Type B pancreatic cell (in vitro differentiated cells): Measurements from ENCODE around the gene SUPT4H1. TPM values are rescaled to one million over a fixed set of nuclear protein-coding genes. Genes with fewer than 3 reads are reported as not detected.

Experiments used
- DNase-seq: peaks from one replicate; pipeline ENCODE4 v3.0.0; 2021; ENCODE audit warnings: mixed read lengths; ENCODE audit not compliant: unreplicated experiment; ENCODE audit errors: extremely low spot score
- H3K27ac Mint-ChIP-seq: 2 replicates; pipeline ENCODE4 v1.8.0; 2021; ENCODE audit warnings: mild to moderate bottlenecking, mixed read lengths
- H3K27me3 Mint-ChIP-seq: 2 replicates; pipeline ENCODE4 v1.8.0; 2021; ENCODE audit warnings: mixed read lengths
- H3K36me3 Mint-ChIP-seq: 2 replicates; pipeline ENCODE4 v1.8.0; 2021; ENCODE audit warnings: mixed read lengths
- H3K4me1 Mint-ChIP-seq: one replicate; pipeline ENCODE4 v1.8.0; 2021; ENCODE audit warnings: mixed read lengths; ENCODE audit not compliant: unreplicated experiment
- H3K4me3 Mint-ChIP-seq: 2 replicates; pipeline ENCODE4 v1.8.0; 2021; ENCODE audit warnings: mild to moderate bottlenecking, mixed read lengths
- H3K9me3 Mint-ChIP-seq: 2 replicates; pipeline ENCODE4 v1.8.0; 2021; ENCODE audit warnings: mixed read lengths
- CTCF ChIP-seq: fragments of 200-600 bp; sonication (generic); conservative IDR thresholded peaks from 2 replicates; pipeline ENCODE4 v1.5.0; 2021; ENCODE audit warnings: antibody characterized with exemption, mild to moderate bottlenecking
- total RNA-seq: library from RNA; stranded (reverse); gene quantifications from 2 replicates; pipeline ENCODE4 v1.2.1, GENCODE V29; 2021; ENCODE audit warnings: low replicate concordance

Gene SUPT4H1
- total RNA-seq, 1 donor from 2014 or later = 82.9 TPM

GRCh38 chr17:58370309-58370708 is 18.3 kb upstream of the SUPT4H1 start:
- H3K36me3 Mint-ChIP-seq = peaks cover 7% of the 10 kb centered on the region
- H3K27ac Mint-ChIP-seq = no peak overlapping the region
- no peak for TF ChIP-seq CTCF
- no peaks in the 10 kb centered on the region for H3K9me3 Mint-ChIP-seq
- peaks cover 11% of the 10 kb centered on the region for H3K4me1 Mint-ChIP-seq
- no peaks in the 10 kb centered on the region for H3K27me3 Mint-ChIP-seq
- no peak for DNase-seq
- no peak overlapping the region for H3K4me3 Mint-ChIP-seq

- DNase-seq = no peak
- TF ChIP-seq CTCF = no peak
- no peaks in the 10 kb centered on the region for H3K9me3 Mint-ChIP-seq
- peak overlapping the region; percentile 50 for H3K4me3 Mint-ChIP-seq
- peaks cover 12% of the 10 kb centered on the region for H3K4me1 Mint-ChIP-seq
- no peaks in the 10 kb centered on the region for H3K27me3 Mint-ChIP-seq
- peaks cover 7% of the 10 kb centered on the region for H3K36me3 Mint-ChIP-seq
- H3K27ac Mint-ChIP-seq = peak overlapping the region; percentile 94
These were observed 17.4 kb upstream of the SUPT4H1 start for GRCh38 chr17:58369214-58370031.

DNA sequence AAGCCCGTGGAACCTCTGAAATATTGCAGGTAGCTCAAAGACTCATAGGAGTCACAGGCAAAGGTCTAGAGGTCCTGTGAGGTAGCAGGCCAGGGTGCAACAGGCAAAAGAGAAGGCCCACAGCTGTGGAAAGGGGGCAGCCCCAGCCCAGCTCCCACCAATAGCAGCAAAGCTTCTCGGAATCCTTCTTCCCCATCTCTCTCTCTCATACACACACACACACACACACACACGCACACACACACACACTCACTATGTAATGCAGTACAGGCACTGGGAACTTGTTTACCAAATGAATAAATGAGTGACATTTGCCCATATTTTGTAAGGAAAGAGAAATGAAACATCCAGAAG is 16.8 kb upstream of the SUPT4H1 start:
- no peak for DNase-seq
- TF ChIP-seq CTCF = no peak
- Mint-ChIP-seq H3K27ac (peak overlapping the region; percentile 94), H3K27me3 (no peaks in the 10 kb centered on the region), H3K4me3 (no peak overlapping the region), H3K9me3 (no peaks in the 10 kb centered on the region), H3K36me3 (peaks cover 7% of the 10 kb centered on the region), H3K4me1 (peaks cover 16% of the 10 kb centered on the region)

DNA sequence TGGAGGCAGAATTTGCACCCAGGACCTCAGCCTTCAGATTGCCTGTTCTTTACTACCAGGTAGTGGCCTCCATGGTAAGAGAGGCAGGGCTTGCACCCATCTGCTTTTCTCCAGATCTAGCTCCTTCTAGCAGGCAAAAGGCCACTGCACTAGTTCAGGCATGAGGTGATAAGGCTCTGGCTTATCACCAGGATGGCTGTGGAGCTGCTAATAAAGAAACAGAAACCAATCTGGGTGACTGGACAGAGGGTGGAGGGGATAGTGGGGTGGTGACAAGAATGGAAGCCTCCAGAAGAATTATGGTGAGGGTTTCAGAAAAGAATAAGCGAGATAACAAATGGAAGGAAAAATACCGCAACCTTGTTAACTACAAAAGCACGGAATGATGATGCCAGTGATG is 15.5 kb upstream of the SUPT4H1 start:
- no peak for TF ChIP-seq CTCF
- Mint-ChIP-seq H3K27ac (peak overlapping the region; percentile 70), H3K9me3 (no peaks in the 10 kb centered on the region), H3K4me3 (no peak overlapping the region), H3K36me3 (peaks cover 7% of the 10 kb centered on the region), H3K4me1 (peaks cover 23% of the 10 kb centered on the region), H3K27me3 (no peaks in the 10 kb centered on the region)
- DNase-seq = no peak

DNA sequence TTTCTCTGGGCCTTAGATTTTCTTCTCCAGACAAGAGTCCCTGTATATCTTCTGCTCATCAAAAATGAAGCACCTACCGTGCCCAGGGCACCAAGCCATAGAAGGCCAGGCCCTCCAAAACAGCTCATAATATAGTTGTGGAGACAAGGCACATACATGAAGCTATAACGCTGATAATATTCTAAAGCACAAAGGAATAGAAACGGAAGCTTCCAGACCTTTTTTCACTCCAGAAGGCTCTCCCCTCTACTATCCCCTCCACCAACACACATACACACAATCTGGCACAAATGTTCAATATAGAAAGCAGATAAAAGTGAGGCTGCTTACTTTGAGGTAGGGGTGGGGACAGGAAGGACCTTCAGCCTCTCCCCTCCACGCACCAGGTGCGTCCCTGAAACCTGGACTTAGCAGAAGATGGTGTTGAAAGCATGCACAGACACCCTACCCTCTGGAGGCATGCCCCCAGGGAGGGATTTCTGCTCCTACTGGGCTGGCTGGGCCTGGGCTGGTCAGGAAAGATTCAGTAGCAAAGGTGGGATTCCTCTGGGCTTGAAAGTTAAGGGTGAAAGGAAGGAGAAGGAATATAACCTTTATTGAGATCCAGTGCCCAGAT is 14.1 kb upstream of the SUPT4H1 start:
- Mint-ChIP-seq H3K27me3 (no peaks in the 10 kb centered on the region), H3K9me3 (no peaks in the 10 kb centered on the region), H3K36me3 (peaks cover 7% of the 10 kb centered on the region), H3K4me1 (peaks cover 23% of the 10 kb centered on the region), H3K27ac (peak overlapping the region; percentile 77), H3K4me3 (peak overlapping the region; percentile 30)
- TF ChIP-seq CTCF = no peak
- DNase-seq = no peak
